ENCODE measurements around the gene SDCCAG8. TPM values are rescaled to one million over a fixed set of nuclear protein-coding genes. Genes with fewer than 3 reads are reported as not detected.

The SDCCAG8 gene
- total RNA-seq, 3 donors from 2014 or later (not counting 1 experiment from before 2014, with no cell fraction given): 17.8 to 28.3 (median 21.2) TPM

GRCh38 chr1:243406424-243406823, 150.6 kb downstream of the SDCCAG8 start:
- no peaks in the 10 kb centered on the region for H3K27me3 ChIP-seq (ENCODE audit: control insufficient read depth, insufficient read depth, low read length)
- Mint-ChIP-seq H3K27me3 (ENCODE audit: low read depth in 2 of 2) (no peaks in the 10 kb centered on the region), H3K36me3 (no peaks in the 10 kb centered on the region), H3K4me3 (no peak overlapping the region), H3K4me1 (peaks cover 0 to 5% of the 10 kb centered on the region in 2 donors), H3K27ac (no peak overlapping the region), H3K9me3 (no peaks in the 10 kb centered on the region)
- H3K27ac ChIP-seq (ENCODE audit: low read length): no peak overlapping the region
- no peaks in the 10 kb centered on the region for H3K4me1 ChIP-seq (ENCODE audit: control insufficient read depth, insufficient read depth, low read length)
- H3K4me3 ChIP-seq (ENCODE audit: low read length): no peak overlapping the region
- TF ChIP-seq CTCF (IDR thresholded peaks at IDR 0.05): no peak
- intact Hi-C loops (cut with micrococcal nuclease): no loop called here
- no peaks in the 10 kb centered on the region for H3K36me3 ChIP-seq (ENCODE audit: control insufficient read depth, insufficient read depth, low read length)
- no peaks in the 10 kb centered on the region for H3K9me3 ChIP-seq (ENCODE audit: control insufficient read depth, insufficient read depth, low read length)
- WGBS (ENCODE audit: insufficient coverage): 98% methylated on average over 7 of the region's 7 CpGs
- ATAC-seq: no peak
- DNase-seq: no peak

GRCh38 chr1:243407284-243408018, 151.6 kb downstream of the SDCCAG8 start:
- H3K27ac ChIP-seq (ENCODE audit: low read length): no peak overlapping the region
- no peak for ATAC-seq
- no peak overlapping the region for H3K4me3 ChIP-seq (ENCODE audit: low read length)
- no peaks in the 10 kb centered on the region for H3K4me1 ChIP-seq (ENCODE audit: control insufficient read depth, insufficient read depth, low read length)
- no peak overlapping the region for H3K4me3 Mint-ChIP-seq
- intact Hi-C loops (cut with micrococcal nuclease): no loop called here
- no peak for TF ChIP-seq CTCF (IDR thresholded peaks at IDR 0.05)
- H3K9me3 Mint-ChIP-seq: no peaks in the 10 kb centered on the region
- 36% methylated on average over 2 of the region's 3 CpGs for WGBS (ENCODE audit: insufficient coverage)
- no peaks in the 10 kb centered on the region for H3K27me3 Mint-ChIP-seq (ENCODE audit: low read depth in 2 of 2)
- peaks cover 0 to 5% of the 10 kb centered on the region in 2 donors for H3K4me1 Mint-ChIP-seq
- no peak overlapping the region for H3K27ac Mint-ChIP-seq
- H3K36me3 Mint-ChIP-seq: no peaks in the 10 kb centered on the region
- no peaks in the 10 kb centered on the region for H3K9me3 ChIP-seq (ENCODE audit: control insufficient read depth, insufficient read depth, low read length)
- no peak for DNase-seq
- no peaks in the 10 kb centered on the region for H3K27me3 ChIP-seq (ENCODE audit: control insufficient read depth, insufficient read depth, low read length)
- H3K36me3 ChIP-seq (ENCODE audit: control insufficient read depth, insufficient read depth, low read length): no peaks in the 10 kb centered on the region

GRCh38 chr1:243408479-243408878, 152.6 kb downstream of the SDCCAG8 start:
- no peaks in the 10 kb centered on the region for H3K36me3 Mint-ChIP-seq
- no peak overlapping the region for H3K27ac Mint-ChIP-seq
- intact Hi-C loops (cut with micrococcal nuclease): no loop called here
- DNase-seq (no peak), ATAC-seq (no peak)
- Histone ChIP-seq H3K9me3 (ENCODE audit: control insufficient read depth, insufficient read depth, low read length) (no peaks in the 10 kb centered on the region), H3K36me3 (ENCODE audit: control insufficient read depth, insufficient read depth, low read length) (no peaks in the 10 kb centered on the region), H3K27me3 (ENCODE audit: control insufficient read depth, insufficient read depth, low read length) (no peaks in the 10 kb centered on the region), H3K4me3 (ENCODE audit: low read length) (no peak overlapping the region), H3K27ac (ENCODE audit: low read length) (no peak overlapping the region), H3K4me1 (ENCODE audit: control insufficient read depth, insufficient read depth, low read length) (no peaks in the 10 kb centered on the region)
- H3K4me3 Mint-ChIP-seq: no peak overlapping the region
- no peaks in the 10 kb centered on the region for H3K9me3 Mint-ChIP-seq
- no peaks in the 10 kb centered on the region for H3K27me3 Mint-ChIP-seq (ENCODE audit: low read depth in 2 of 2)
- no peak for TF ChIP-seq CTCF (IDR thresholded peaks at IDR 0.05)
- peaks cover 0 to 5% of the 10 kb centered on the region in 2 donors for H3K4me1 Mint-ChIP-seq

GRCh38 chr1:243409284-243409683, 153.4 kb downstream of the SDCCAG8 start:
- ATAC-seq (no peak), DNase-seq (no peak)
- H3K4me3 ChIP-seq (ENCODE audit: low read length): no peak overlapping the region
- Mint-ChIP-seq H3K27ac (no peak overlapping the region), H3K9me3 (no peaks in the 10 kb centered on the region), H3K36me3 (no peaks in the 10 kb centered on the region), H3K4me3 (no peak overlapping the region), H3K27me3 (ENCODE audit: low read depth in 2 of 2) (no peaks in the 10 kb centered on the region), H3K4me1 (peaks cover 6 to 10% of the 10 kb centered on the region in 2 donors)
- H3K36me3 ChIP-seq (ENCODE audit: control insufficient read depth, insufficient read depth, low read length): no peaks in the 10 kb centered on the region
- H3K9me3 ChIP-seq (ENCODE audit: control insufficient read depth, insufficient read depth, low read length): no peaks in the 10 kb centered on the region
- no peaks in the 10 kb centered on the region for H3K27me3 ChIP-seq (ENCODE audit: control insufficient read depth, insufficient read depth, low read length)
- 100% methylated on average over 1 of the region's 2 CpGs for WGBS (ENCODE audit: insufficient coverage)
- intact Hi-C loops (cut with micrococcal nuclease): no loop called here
- no peak overlapping the region for H3K27ac ChIP-seq (ENCODE audit: low read length)
- TF ChIP-seq CTCF (IDR thresholded peaks at IDR 0.05): no peak
- no peaks in the 10 kb centered on the region for H3K4me1 ChIP-seq (ENCODE audit: control insufficient read depth, insufficient read depth, low read length)

Measured in natural killer cell (primary cell).